Measurements from ENCODE around the gene MAPT. TPM values are rescaled to one million over a fixed set of nuclear protein-coding genes. Genes with fewer than 3 reads are reported as not detected.

The MAPT gene
- total RNA-seq, 2 experiments from 2014 or later, result 1.3 to 1.4 TPM

- Mint-ChIP-seq H3K27me3 (peaks cover 19% of the 10 kb centered on the region), H3K9me3 (no peaks in the 10 kb centered on the region), H3K36me3 (ENCODE audit: low read depth) (no peaks in the 10 kb centered on the region), H3K4me1 (ENCODE audit: low read depth) (peaks cover 3% of the 10 kb centered on the region), H3K27ac (no peak overlapping the region), H3K4me3 (no peak overlapping the region)
- ChIA-PET CTCF (interaction anchor here (0.7 to 3.1 kb wide), 2 partner anchors 9 to 88 kb away, joined by 3 to 16 read pairs; no protein-coding TSS in a partner anchor), POLR2A (no interaction called here)
- ATAC-seq (no peak), DNase-seq (no peak)
- intact Hi-C loops (cut with micrococcal nuclease), result no loop called here
- TF ChIP-seq CTCF (IDR thresholded peaks at IDR 0.05), result no peak
These were observed 45.9 kb downstream of the MAPT start for GRCh38 chr17:45940293-45940692.

GRCh38 chr17:45940826-45941225 lies 46.5 kb downstream of the MAPT start:
- Mint-ChIP-seq H3K27me3 (peaks cover 17% of the 10 kb centered on the region), H3K27ac (no peak overlapping the region), H3K4me1 (ENCODE audit: low read depth) (peaks cover 3% of the 10 kb centered on the region), H3K36me3 (ENCODE audit: low read depth) (no peaks in the 10 kb centered on the region), H3K4me3 (no peak overlapping the region), H3K9me3 (no peaks in the 10 kb centered on the region)
- intact Hi-C loops (cut with micrococcal nuclease), result no loop called here
- ChIA-PET POLR2A (no interaction called here), CTCF (interaction anchor here (0.7 to 3.1 kb wide), 2 partner anchors 8 to 88 kb away, joined by 3 to 16 read pairs; no protein-coding TSS in a partner anchor)
- no peak for TF ChIP-seq CTCF (IDR thresholded peaks at IDR 0.05)
- no peak for DNase-seq
- ATAC-seq, result no peak

- Mint-ChIP-seq H3K36me3 (ENCODE audit: low read depth) (no peaks in the 10 kb centered on the region), H3K27ac (no peak overlapping the region), H3K4me3 (no peak overlapping the region), H3K27me3 (peaks cover 16% of the 10 kb centered on the region), H3K4me1 (ENCODE audit: low read depth) (peaks cover 3% of the 10 kb centered on the region), H3K9me3 (no peaks in the 10 kb centered on the region)
- no peak for TF ChIP-seq CTCF (IDR thresholded peaks at IDR 0.05)
- intact Hi-C loops (cut with micrococcal nuclease), result no loop called here
- ATAC-seq (no peak), DNase-seq (no peak)
- ChIA-PET POLR2A (no interaction called here), CTCF (no interaction called here)
These were observed 47.0 kb downstream of the MAPT start for GRCh38 chr17:45941395-45941794.

GRCh38 chr17:45942284-45942683 lies 47.9 kb downstream of the MAPT start:
- peaks cover 19% of the 10 kb centered on the region for H3K27me3 Mint-ChIP-seq
- H3K36me3 Mint-ChIP-seq (ENCODE audit: low read depth), result no peaks in the 10 kb centered on the region
- intact Hi-C loops (cut with micrococcal nuclease), result no loop called here
- no peak for DNase-seq
- no peak overlapping the region for H3K27ac Mint-ChIP-seq
- H3K4me3 Mint-ChIP-seq, result no peak overlapping the region
- POLR2A ChIA-PET, result no interaction called here
- H3K4me1 Mint-ChIP-seq (ENCODE audit: low read depth), result peaks cover 3% of the 10 kb centered on the region
- no peak for TF ChIP-seq CTCF (IDR thresholded peaks at IDR 0.05)
- no peak for ATAC-seq
- CTCF ChIA-PET, result no interaction called here
- no peaks in the 10 kb centered on the region for H3K9me3 Mint-ChIP-seq

- intact Hi-C loops (cut with micrococcal nuclease), result no loop called here
- H3K36me3 Mint-ChIP-seq (ENCODE audit: low read depth), result no peaks in the 10 kb centered on the region
- no peak overlapping the region for H3K4me3 Mint-ChIP-seq
- no peak for ATAC-seq
- peaks cover 11% of the 10 kb centered on the region for H3K4me1 Mint-ChIP-seq (ENCODE audit: low read depth)
- TF ChIP-seq CTCF (IDR thresholded peaks at IDR 0.05), result no peak
- H3K27me3 Mint-ChIP-seq, result peaks cover 32% of the 10 kb centered on the region
- no peak for DNase-seq
- no peaks in the 10 kb centered on the region for H3K9me3 Mint-ChIP-seq
- H3K27ac Mint-ChIP-seq, result no peak overlapping the region
- ChIA-PET POLR2A (no interaction called here), CTCF (interaction anchor here (3.5 kb wide), 1 partner anchor 14 kb away, joined by 12 read pairs; no protein-coding TSS in a partner anchor)
These were observed 52.5 kb downstream of the MAPT start for GRCh38 chr17:45946841-45947256.

Measured in activated CD8-positive, alpha-beta T cell treated with anti-CD3 and anti-CD28 coated beads for 36 hours (primary cell).